Activated naive CD4-positive, alpha-beta T cell treated with anti-CD3 and anti-CD28 coated beads, Interleukin-2, amount 10 ng/mL, durations not matched to agents 7 days and 5 days (primary cell): ENCODE measurements around the gene SMARCA4.

ENCODE experiments used
- CTCF ChIA-PET: fragments of 350-600 bp; sonication (Branson Sonifier 250); formaldehyde crosslinking; loops from one replicate; lab custom pipeline; 2021; ENCODE audit warnings: antibody characterized with exemption; lab: Charles Lee
- DNase-seq: peaks from one replicate; pipeline ENCODE4 v3.0.0-alpha.2; 2020
- H3K27ac Mint-ChIP-seq: one replicate; pipeline ENCODE4 v1.8.0; 2021; ENCODE audit warnings: mild to moderate bottlenecking, moderate library complexity, mixed read lengths
- H3K27me3 Mint-ChIP-seq: one replicate; pipeline ENCODE4 v1.8.0; 2021; ENCODE audit warnings: mild to moderate bottlenecking, mixed read lengths
- H3K36me3 Mint-ChIP-seq: one replicate; pipeline ENCODE4 v1.8.0; 2021; ENCODE audit warnings: mixed read lengths
- H3K4me1 Mint-ChIP-seq: one replicate; pipeline ENCODE4 v1.8.0; 2021; ENCODE audit warnings: mixed read lengths
- H3K4me3 Mint-ChIP-seq: one replicate; pipeline ENCODE4 v1.8.0; 2021; ENCODE audit warnings: mild to moderate bottlenecking, moderate library complexity, mixed read lengths
- H3K9me3 Mint-ChIP-seq: one replicate; pipeline ENCODE4 v1.8.0; 2021; ENCODE audit warnings: mixed read lengths

Gene SMARCA4

DNA sequence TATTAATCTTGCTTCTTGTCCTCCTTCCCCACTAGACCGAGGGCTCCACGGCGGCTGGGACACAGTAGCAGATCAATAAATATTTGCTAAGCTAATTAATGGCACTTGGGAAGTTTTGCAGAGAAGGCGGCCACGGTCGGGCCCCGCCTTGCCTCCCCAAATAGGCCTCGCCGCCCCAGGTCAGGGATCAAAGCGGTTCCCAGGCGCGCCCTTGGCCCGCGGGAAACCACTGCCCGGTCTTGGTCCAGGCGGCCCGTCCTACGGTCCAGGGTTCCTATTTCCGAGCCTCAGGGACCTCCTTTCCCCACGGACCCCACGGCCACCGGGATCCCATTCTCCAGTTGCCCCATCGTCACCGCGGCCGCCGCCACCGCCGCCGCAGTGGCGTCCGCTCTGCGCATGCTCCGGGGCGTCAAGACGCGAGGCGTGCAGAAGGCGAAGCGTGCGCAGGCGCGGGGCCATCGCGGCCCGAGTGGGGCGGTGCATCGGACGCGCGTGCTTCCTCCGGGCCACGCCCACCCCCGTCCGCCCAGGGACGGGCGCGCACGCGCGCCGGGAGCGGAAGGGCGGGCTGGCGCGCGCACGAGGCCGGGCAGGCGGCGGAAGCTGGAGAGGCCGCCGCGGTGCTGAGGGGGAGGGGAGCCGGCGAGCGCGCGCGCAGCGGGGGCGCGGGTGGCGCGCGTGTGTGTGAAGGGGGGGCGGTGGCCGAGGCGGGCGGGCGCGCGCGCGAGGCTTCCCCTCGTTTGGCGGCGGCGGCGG is at the start of gene SMARCA4:
Gene SMARCA4 (plus strand): TSS at position 717 of the 759 bp plus-strand sequence. CDS start 23,122 bp downstream, outside the sequence.
- Mint-ChIP-seq H3K4me3 (peak within 1 kb of the TSS; percentile 90), H3K36me3 (peaks cover 3% of the 10 kb centered on the region), H3K9me3 (no peaks in the 10 kb centered on the region), H3K4me1 (peaks cover 50% of the 10 kb centered on the region), H3K27ac (peak within 1 kb of the TSS; percentile 90), H3K27me3 (no peaks in the 10 kb centered on the region)
- CTCF ChIA-PET: interaction anchor here (1.0 kb wide), 1 partner anchor 88 kb away, joined by 3 read pairs; no protein-coding TSS in a partner anchor
- DNase-seq: peak; percentile 97

DNA sequence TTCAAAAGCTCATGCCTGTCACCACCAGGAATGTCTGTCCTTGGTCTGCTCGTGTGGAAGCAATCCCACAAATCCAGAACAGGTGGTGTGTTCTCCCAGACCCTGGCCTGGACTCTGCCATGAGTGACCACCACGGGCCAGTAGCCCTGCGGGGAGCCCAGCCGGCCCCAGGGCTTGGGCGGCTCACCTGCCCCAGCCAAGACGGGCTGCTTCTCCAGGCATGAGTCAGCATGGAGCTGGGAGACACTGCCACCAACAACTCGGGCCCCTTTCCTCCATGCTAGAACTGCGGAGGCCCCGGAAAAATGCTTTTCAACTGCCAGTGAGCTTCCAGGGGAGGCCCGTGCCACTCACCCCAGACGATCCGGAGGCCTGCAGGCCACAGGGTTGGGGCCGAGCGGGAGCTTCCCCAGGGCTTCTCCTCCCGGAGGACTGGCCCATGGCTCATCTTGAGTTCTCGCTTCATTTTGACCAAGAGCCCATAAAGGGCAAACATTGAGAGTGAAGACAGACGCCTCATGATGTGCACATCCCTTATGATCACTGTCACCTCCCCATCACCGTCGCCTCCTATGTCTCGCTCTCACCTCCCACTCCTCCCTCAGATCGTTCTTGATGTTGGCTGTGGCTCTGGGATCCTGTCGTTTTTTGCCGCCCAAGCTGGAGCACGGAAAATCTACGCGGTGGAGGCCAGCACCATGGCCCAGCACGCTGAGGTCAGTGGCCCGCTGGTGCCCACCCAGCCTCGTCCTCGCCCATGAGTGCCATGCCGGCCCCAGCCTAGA is 49.1 kb upstream of the SMARCA4 start:
- Mint-ChIP-seq H3K27ac (no peak overlapping the region), H3K27me3 (no peaks in the 10 kb centered on the region), H3K9me3 (no peaks in the 10 kb centered on the region), H3K36me3 (peaks cover 13% of the 10 kb centered on the region), H3K4me3 (no peak overlapping the region), H3K4me1 (no peaks in the 10 kb centered on the region)
- CTCF ChIA-PET: no interaction called here
- DNase-seq: no peak

DNA sequence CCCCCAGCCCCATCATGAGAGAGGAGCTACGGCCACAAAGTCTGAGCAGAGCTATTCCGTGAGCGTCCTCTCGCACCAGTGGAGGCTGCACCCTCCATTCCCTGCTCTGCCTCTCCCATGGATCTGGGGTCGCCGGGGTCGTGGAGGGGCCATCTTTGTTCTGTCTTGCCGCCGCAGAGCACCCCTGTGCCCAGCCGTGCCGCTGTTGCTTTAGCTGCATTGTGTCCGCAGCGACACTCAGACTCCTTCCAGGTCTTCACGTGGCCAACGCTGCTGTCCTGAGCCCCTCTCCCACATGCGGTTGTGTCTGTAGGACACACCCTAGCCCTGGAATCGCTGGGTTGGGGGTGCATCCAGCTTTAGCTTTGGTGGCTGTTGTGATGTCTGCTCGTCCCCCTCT is 48.2 kb upstream of the SMARCA4 start:
- CTCF ChIA-PET: no interaction called here
- no peak overlapping the region for H3K4me3 Mint-ChIP-seq
- no peaks in the 10 kb centered on the region for H3K9me3 Mint-ChIP-seq
- no peaks in the 10 kb centered on the region for H3K27me3 Mint-ChIP-seq
- peaks cover 13% of the 10 kb centered on the region for H3K36me3 Mint-ChIP-seq
- no peaks in the 10 kb centered on the region for H3K4me1 Mint-ChIP-seq
- no peak for DNase-seq
- H3K27ac Mint-ChIP-seq: no peak overlapping the region

DNA sequence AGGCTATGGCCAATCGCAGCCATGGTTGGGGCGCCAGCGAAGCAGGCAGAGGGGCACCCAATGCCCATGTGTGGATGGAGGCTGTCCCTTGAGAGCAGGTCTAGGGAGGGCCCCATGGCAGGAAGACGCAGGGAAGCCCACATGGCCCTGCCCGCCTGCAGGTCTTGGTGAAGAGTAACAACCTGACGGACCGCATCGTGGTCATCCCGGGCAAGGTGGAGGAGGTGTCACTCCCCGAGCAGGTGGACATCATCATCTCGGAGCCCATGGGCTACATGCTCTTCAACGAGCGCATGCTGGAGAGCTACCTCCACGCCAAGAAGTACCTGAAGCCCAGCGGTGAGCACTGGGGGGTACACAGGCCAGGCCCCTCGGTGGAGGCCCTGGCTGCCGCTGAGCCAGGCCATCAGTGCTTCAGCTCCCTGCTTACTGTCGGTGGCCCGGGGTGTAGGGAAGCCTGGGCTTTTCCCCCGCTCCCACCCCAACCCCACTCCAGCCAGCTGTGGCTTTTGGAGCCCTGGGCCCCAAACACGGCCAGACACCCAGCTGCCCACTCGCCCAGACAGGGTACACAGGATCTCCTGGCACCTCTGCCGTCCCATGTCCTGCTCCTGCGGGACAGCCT is 47.0 kb upstream of the SMARCA4 start:
- H3K27me3 Mint-ChIP-seq: no peaks in the 10 kb centered on the region
- no peak overlapping the region for H3K27ac Mint-ChIP-seq
- CTCF ChIA-PET: no interaction called here
- no peaks in the 10 kb centered on the region for H3K4me1 Mint-ChIP-seq
- no peaks in the 10 kb centered on the region for H3K9me3 Mint-ChIP-seq
- peaks cover 12% of the 10 kb centered on the region for H3K36me3 Mint-ChIP-seq
- no peak for DNase-seq
- H3K4me3 Mint-ChIP-seq: no peak overlapping the region

DNA sequence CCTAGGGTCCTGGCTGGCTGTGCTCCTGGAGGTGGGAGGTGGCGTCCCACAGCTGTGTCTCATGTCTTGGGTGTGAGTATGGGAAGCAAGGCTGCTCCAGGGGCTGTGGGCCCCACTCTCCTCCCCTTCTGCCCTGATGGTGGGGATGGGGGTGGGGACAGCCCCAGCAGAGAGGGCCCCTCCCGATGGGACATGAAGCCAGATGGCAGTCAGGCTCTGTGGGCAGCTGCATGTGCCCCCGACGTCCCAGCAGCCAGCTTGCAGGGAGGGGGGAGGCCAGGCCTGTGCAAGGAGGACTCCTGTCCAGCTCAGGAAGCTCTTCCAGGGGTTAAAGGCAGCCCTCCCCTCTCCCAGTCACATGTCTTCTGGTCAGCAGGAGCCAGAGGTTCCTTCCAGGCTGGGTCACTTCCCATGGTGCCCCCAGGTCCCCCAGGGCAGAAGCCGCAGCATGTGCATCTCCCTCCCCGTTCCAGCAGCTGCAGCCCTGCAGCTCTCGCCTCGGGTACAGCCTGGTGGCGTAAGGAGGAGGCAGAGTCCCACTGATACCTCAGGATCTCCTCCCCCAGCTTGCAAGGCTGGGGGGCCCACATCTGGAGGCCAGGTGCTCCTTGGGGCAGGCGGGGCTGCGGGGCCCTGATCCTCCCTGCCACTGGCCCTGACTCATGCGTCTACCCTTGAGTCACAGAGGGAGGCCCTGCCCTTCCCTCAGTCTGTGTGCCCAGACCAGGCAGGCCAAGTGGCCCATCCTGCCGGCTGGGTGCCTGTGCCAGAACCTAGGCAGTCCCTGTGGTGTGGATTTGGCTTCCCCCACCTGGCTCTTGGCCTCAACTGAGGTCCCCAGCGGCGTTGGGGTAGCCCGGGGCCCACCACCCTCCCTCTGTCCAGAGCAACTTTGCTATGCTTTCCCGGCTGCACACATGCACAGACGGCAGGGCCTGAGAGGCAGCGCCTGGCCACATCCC is 45.4 kb upstream of the SMARCA4 start:
- H3K4me3 Mint-ChIP-seq: no peak overlapping the region
- H3K36me3 Mint-ChIP-seq: peaks cover 12% of the 10 kb centered on the region
- CTCF ChIA-PET: no interaction called here
- H3K27ac Mint-ChIP-seq: no peak overlapping the region
- no peaks in the 10 kb centered on the region for H3K4me1 Mint-ChIP-seq
- no peaks in the 10 kb centered on the region for H3K9me3 Mint-ChIP-seq
- no peak for DNase-seq
- no peaks in the 10 kb centered on the region for H3K27me3 Mint-ChIP-seq

DNA sequence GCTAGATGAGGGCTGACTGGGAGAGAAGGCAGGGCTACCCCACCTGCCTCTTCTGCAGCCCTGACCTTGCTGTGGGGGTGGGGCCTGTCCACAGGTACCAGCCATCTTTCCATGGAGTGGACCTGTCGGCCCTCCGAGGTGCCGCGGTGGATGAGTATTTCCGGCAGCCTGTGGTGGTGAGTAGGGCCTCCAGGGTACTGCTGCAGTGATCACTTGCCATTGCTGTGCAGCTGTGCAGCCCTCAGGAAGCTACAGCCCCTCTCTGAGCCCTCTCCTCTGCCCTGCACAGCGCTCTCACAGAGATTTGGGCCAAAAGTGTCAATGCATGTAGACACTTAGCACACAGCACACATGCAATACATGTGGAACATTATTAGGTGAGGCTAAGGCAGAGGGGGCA is 44.2 kb upstream of the SMARCA4 start:
- no peaks in the 10 kb centered on the region for H3K9me3 Mint-ChIP-seq

DNA sequence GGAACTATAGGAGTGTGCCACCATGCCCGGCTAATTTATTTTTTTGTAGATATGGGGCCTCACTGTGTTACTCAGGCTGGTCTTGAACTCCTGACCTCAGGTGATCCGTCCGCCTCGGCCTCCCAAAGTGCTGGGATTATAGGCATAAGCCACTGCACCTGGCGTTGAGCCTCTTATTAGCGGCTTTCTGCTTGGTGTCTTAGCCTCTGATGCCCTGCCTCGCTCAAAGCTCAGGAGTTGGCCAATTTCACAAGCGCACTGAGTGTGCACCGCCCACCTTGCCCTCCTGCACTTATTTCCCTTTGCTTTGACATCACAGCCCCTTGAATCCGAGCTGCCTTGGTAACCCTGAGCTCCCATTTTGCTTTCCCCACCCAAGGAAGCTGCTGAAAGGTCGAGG is 42.5 kb upstream of the SMARCA4 start:
- no peak for DNase-seq
- H3K27me3 Mint-ChIP-seq: no peaks in the 10 kb centered on the region
- H3K9me3 Mint-ChIP-seq: no peaks in the 10 kb centered on the region
- no peaks in the 10 kb centered on the region for H3K4me1 Mint-ChIP-seq
- H3K4me3 Mint-ChIP-seq: no peak overlapping the region
- CTCF ChIA-PET: interaction anchor here (0.6 kb wide), 1 partner anchor 8 kb away, joined by 3 read pairs; no protein-coding TSS in a partner anchor
- H3K36me3 Mint-ChIP-seq: peaks cover 13% of the 10 kb centered on the region
- H3K27ac Mint-ChIP-seq: no peak overlapping the region

More for the DNA sequence above, 44.2 kb upstream of the SMARCA4 start:
- CTCF ChIA-PET: no interaction called here
- H3K36me3 Mint-ChIP-seq: peaks cover 16% of the 10 kb centered on the region
- H3K4me1 Mint-ChIP-seq: no peaks in the 10 kb centered on the region
- H3K27me3 Mint-ChIP-seq: no peaks in the 10 kb centered on the region
- no peak overlapping the region for H3K4me3 Mint-ChIP-seq
- DNase-seq: no peak
- no peak overlapping the region for H3K27ac Mint-ChIP-seq

DNA sequence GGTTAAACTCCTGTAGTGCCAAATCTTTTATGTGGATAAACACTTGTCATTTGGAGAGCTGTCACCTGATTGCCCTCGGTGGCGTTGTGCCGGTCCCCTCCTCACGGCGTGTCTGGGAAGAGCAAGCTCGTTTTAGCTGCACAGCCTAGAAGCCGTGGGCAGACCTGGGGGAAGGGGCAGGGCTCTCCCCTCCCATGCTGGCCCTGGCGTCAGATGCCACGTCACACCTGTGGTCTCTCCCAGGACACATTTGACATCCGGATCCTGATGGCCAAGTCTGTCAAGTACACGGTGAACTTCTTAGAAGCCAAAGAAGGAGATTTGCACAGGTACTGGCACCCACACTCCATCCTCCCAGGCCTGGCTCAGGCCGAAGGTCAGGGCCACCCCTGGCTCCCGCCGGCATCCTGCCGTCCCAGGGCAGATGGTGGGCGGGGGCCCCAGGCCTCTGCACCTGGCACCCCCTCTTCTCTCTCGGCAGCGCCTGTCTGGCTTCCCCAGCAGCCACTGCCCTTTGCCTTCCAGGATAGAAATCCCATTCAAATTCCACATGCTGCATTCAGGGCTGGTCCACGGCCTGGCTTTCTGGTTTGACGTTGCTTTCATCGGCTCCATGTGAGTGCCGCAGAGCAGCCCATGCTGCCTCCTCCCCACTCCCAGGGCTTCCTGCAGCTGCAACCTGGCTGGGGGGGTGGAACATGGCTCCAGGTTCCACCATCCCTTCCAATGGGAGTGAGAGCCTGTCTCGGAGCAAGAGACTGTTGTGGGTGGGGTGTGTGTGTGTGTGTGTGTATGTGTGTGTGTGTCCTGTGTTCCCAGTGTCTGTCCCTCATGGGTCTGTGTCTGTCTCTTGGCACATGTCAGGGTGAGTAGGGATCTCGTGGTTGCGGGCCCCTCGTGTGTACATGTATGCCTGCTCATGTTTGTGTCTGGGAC is 41.2 kb upstream of the SMARCA4 start:
- Mint-ChIP-seq H3K4me3 (no peak overlapping the region), H3K9me3 (no peaks in the 10 kb centered on the region), H3K36me3 (peaks cover 17% of the 10 kb centered on the region), H3K27ac (no peak overlapping the region), H3K27me3 (no peaks in the 10 kb centered on the region), H3K4me1 (no peaks in the 10 kb centered on the region)
- no peak for DNase-seq
- CTCF ChIA-PET: no interaction called here

DNA sequence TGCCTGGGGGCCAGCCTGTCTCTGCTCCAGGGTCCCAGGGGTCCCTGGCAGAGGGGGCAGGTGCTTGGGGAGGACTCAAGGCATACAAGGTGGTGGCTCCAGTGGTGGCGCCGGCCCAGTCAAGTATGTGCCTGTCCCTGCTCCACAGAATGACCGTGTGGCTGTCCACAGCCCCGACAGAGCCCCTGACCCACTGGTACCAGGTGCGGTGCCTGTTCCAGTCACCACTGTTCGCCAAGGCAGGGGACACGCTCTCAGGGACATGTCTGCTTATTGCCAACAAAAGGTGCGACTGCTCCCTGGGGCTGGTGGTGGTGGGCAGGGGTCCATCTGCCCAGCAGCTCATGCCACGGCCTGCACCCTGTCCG is 40.6 kb upstream of the SMARCA4 start:
- H3K4me1 Mint-ChIP-seq: no peaks in the 10 kb centered on the region
- no peaks in the 10 kb centered on the region for H3K27me3 Mint-ChIP-seq
- H3K4me3 Mint-ChIP-seq: no peak overlapping the region
- H3K27ac Mint-ChIP-seq: no peak overlapping the region
- CTCF ChIA-PET: no interaction called here
- H3K36me3 Mint-ChIP-seq: peaks cover 19% of the 10 kb centered on the region
- H3K9me3 Mint-ChIP-seq: no peaks in the 10 kb centered on the region
- no peak for DNase-seq

DNA sequence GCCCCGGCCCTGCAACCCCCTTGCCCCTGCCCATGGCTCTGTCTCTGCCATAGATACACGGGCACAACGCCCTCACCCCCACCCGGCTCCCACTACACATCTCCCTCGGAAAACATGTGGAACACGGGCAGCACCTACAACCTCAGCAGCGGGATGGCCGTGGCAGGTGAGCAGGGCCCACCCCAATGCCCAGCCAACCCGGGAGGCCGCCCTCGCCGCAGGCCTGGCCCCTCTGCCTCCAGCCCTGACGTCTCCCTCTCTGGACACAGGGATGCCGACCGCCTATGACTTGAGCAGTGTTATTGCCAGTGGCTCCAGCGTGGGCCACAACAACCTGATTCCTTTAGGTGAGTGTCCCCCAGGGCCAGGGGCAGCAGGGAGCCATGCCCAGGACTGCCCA is 40.0 kb upstream of the SMARCA4 start:
- no peak overlapping the region for H3K4me3 Mint-ChIP-seq
- H3K36me3 Mint-ChIP-seq: peaks cover 20% of the 10 kb centered on the region
- no peaks in the 10 kb centered on the region for H3K9me3 Mint-ChIP-seq
- CTCF ChIA-PET: no interaction called here
- H3K4me1 Mint-ChIP-seq: no peaks in the 10 kb centered on the region
- H3K27ac Mint-ChIP-seq: no peak overlapping the region
- H3K27me3 Mint-ChIP-seq: no peaks in the 10 kb centered on the region
- DNase-seq: no peak

DNA sequence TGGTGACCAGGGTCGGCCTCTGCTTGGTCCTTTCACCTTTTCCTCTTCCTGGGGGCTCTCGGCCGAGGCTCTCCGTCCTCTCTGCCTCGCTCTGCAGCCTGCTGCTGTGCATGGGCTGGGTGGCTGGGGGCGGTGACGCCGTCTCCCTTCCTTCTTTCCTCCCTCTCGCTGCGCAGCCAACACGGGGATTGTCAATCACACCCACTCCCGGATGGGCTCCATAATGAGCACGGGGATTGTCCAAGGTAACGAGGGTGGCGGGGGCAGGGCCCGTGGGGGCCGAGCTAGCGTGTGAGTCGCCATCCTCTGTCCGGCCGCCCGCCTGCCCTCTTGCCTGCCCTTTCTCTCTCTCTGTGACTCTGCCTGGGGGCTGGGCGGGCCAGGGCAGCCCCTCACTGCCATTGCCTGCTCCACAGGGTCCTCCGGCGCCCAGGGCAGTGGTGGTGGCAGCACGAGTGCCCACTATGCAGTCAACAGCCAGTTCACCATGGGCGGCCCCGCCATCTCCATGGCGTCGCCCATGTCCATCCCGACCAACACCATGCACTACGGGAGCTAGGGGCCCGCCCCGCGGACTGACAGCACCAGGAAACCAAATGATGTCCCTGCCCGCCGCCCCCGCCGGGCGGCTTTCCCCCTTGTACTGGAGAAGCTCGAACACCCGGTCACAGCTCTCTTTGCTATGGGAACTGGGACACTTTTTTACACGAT is 39.5 kb upstream of the SMARCA4 start:
- H3K4me3 Mint-ChIP-seq: no peak overlapping the region
- no peaks in the 10 kb centered on the region for H3K9me3 Mint-ChIP-seq
- CTCF ChIA-PET: interaction anchor here (2.0 kb wide), 1 partner anchor 15 kb away, joined by 7 read pairs; no protein-coding TSS in a partner anchor

DNA sequence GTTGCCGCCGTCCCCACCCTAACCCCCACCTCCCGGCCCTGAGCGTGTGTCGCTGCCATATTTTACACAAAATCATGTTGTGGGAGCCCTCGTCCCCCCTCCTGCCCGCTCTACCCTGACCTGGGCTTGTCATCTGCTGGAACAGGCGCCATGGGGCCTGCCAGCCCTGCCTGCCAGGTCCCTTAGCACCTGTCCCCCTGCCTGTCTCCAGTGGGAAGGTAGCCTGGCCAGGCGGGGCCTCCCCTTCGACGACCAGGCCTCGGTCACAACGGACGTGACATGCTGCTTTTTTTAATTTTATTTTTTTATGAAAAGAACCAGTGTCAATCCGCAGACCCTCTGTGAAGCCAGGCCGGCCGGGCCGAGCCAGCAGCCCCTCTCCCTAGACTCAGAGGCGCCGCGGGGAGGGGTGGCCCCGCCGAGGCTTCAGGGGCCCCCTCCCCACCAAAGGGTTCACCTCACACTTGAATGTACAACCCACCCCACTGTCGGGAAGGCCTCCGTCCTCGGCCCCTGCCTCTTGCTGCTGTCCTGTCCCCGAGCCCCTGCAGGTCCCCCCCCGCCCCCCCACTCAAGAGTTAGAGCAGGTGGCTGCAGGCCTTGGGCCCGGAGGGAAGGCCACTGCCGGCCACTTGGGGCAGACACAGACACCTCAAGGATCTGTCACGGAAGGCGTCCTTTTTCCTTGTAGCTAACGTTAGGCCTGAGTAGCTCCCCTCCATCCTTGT is 38.8 kb upstream of the SMARCA4 start:
- DNase-seq: no peak
- H3K4me3 Mint-ChIP-seq: no peak overlapping the region
- H3K9me3 Mint-ChIP-seq: no peaks in the 10 kb centered on the region
- peaks cover 1% of the 10 kb centered on the region for H3K4me1 Mint-ChIP-seq
- no peaks in the 10 kb centered on the region for H3K27me3 Mint-ChIP-seq
- peaks cover 20% of the 10 kb centered on the region for H3K36me3 Mint-ChIP-seq
- H3K27ac Mint-ChIP-seq: no peak overlapping the region
- CTCF ChIA-PET: interaction anchor here (2.0 kb wide), 1 partner anchor 15 kb away, joined by 7 read pairs; no protein-coding TSS in a partner anchor

More for the DNA sequence above, 39.5 kb upstream of the SMARCA4 start:
- H3K4me1 Mint-ChIP-seq: no peaks in the 10 kb centered on the region
- no peaks in the 10 kb centered on the region for H3K27me3 Mint-ChIP-seq
- no peak overlapping the region for H3K27ac Mint-ChIP-seq
- no peak for DNase-seq
- H3K36me3 Mint-ChIP-seq: peaks cover 20% of the 10 kb centered on the region
